NCI-H524 treated with DMSO at 0.1 percent for 48 hours (cell line): ENCODE results near the gene OLFML2B.

ENCODE experiments used
- DNase-seq: peaks from one replicate; lab custom pipeline; 2025; lab: John Stamatoyannopoulos, UW

The OLFML2B gene

DNA sequence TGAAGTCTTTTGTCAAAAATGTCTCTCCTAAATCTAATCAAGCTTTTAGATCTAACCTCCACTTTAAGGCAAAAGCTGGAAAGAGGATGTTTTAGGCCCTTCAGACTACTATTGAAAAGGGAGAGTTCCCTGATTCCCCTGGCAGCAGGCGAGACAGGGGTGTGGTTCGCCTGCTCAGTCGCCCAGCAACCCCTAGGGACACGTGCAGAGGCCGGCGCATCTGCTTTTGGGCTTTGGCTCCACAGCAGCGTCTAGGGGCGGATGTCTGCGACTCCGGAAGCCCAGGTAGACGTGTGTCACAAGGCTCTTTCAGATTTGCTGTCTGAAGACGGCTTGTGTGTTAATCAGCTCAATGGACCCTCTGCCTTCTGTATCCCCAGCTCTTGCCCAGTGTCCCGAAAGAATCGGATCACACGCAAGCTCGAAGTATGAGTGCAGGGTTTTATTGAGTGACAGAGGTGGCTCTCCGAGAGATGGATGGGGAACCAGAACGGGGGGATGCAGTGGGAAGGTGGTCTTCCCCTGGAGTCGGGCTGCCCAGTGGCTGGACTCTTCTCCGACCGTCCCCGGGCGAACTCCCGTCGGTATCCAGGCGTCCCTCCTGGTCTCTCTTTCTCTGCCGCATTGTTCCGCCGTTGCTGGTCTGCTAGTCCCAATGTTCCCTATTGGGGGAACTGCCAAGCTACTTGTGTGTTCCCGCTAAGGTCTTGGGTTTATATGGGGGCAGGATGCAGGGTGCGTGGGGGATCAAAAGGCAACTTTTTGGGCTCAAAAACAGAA, 45.5 kb downstream of the OLFML2B start:
- no peak for DNase-seq

DNA sequence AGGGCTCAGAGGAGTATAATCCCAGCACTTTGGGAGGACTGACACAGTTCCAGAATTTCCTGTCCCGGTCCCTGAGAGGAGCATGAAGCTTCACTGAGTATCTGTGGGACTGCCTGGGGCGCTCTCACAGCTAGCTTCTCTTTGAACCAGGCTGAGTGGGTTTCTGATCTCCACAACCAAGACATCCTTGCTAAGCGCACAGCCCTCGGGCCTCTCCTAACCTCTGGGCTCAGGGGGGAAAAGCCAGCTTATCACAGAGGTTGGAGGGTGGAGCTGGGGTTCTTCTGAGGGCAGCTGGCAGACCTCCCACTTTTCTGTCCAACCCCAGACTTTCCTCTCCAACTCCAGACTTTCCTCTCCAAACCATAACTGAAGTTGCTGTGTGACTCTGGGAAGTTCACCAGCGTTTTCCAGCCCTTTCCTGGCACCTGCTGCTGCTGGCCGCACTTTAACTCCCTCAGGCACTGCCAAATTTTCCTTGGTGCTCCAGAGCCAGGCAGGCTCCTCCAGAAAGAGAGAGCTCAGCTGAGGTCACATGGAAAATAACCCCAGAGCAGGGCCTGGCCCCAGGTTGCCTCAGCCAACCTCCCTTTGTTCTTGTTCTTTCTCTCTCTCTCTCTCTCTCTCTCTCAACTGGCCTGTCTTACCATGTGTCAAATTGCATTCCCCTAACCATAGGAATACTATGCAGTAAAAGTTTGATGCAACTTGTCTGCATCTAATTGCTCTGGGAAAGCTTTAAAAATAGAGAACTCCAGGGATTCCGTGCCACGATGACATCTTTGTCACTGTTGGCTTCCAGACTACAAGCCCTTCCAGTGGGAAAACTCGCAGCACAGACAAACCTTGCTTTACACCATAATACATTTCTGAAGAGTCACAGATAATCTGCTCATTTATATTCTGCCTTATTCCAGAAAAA, 49.5 kb downstream of the OLFML2B start:
- DNase-seq, result no peak

DNA sequence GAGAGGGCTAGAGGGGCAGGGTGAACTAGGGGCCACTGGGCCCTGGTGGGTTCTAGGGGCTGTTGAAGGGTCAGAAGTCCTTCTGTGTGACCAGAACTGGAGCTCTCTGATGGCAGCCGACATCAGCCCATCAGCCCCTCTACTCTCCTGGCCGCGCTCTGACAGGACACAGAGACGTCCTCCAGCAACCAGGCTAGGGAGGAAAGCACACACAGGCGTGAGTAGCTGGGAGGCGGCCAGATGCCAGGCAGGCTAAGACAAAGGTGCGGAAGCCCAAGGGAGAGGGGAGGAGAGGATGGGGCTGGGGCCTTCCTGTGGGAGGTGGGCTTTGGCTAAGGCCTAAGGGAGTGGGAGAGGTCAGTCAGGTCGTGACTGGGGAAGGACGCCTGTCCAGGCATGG, 50.8 kb downstream of the OLFML2B start:
- DNase-seq, result no peak

DNA sequence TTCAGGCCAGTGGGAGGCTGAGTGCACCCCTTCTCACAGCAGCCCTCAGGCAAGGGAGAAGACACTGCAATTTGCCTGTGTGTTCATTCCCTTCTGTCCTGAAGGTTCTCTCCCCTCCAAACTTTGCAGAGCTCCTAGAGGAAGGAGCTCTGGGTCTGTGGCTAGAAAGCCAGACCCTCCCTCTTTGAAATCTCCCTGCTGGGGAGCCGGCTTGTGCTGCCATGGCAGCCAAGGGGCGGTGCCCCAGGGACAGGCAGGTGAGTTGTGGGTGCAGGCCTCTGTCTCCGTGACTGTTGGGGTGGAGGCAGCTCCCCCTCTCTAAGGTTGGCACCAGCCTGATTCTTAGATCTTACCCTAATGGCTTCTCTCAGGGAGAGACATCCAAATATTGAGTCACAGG, 53.0 kb downstream of the OLFML2B start:
- no peak for DNase-seq

DNA sequence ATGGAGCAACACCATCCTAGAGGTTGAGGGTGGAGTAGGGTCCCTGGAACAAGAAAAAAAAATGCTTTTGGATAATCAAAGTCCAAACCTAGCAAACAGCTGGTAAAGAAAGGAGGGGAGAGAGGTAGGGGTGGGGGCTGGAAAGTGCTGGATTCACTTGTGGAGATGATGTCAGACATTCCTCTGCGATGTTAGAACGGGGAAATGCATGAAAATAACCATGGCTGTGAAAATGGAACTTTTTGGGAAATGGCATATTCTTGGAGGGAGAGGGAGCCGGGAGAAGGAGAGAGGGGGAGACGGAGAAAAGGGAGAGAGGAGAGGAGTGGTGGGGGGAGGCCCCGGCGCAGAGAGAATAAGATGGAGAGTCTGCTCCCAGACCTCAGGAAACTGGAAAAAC, 53.6 kb downstream of the OLFML2B start:
- no peak for DNase-seq

DNA sequence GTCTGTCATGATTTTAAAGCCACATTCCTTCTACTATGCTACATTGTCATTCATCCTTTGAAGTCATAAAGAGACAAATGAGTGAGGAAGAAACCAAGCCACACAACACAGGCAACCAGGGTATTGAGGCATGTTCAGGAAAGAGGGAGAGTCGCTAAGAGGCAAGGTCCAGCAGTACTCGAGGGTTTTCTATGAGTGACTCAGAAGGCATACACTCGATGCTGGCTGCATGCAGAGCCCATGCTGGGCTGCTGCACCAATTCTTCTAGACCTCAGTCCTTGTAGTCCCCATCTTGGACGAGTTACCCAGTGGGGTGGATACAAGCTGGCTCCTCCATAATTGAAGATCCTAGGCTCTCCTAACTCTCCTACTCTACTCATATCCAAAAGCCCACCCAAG, 57.6 kb downstream of the OLFML2B start:
- no peak for DNase-seq

DNA sequence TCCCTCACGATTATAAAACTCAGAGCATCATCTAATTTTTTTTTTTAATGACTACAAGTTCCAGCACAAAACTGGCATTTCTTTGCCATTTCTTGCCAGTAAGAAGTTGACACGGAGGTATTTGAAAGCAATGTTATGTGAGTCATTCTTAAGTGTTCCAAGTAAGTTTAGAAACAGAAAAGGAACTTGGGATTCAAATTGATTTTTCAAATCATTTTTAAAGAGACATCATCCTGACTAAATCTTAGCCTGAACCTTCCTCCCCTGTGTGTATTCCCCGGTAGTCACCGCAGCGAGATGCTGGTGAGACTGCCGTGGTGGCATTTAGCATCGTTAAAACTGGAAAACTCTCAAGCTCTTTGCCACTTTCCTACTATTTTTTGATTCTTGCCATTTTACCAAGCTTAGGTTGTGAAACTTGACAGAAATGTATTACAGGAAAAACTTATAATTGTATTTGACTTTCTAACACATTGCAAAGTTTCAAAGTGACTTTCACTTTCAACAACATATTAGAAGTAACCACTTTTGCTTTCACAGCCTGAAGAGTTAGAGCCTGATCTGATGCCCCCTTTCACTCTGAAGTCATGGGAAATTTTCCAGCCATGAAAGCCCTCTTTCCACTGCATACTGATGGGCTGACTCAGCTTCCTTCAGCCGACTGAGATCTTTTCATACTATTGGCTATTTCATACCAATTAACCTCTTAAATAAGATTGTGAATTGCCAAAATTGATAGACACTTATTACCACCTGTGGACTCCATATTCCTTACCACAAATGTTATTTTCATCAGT, 61.4 kb downstream of the OLFML2B start:
- DNase-seq, result no peak

DNA sequence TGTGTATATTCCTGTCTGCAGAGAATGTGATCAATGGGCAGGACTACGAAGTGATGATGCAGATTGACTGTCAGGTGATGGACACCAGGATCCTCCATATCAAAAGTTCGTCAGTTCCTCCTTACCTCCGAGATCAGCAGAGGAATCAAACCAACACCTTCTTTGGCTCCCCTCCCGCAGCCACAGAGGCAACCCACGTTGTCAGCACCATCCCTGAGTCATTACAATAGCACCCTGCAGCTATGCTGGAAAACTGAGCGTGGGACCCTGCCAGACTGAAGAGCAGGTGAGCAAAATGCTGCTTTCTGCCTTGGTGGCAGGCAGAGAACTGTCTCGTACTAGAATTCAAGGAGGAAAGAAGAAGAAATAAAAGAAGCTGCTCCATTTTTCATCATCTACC, 65.2 kb downstream of the OLFML2B start:
- no peak for DNase-seq

DNA sequence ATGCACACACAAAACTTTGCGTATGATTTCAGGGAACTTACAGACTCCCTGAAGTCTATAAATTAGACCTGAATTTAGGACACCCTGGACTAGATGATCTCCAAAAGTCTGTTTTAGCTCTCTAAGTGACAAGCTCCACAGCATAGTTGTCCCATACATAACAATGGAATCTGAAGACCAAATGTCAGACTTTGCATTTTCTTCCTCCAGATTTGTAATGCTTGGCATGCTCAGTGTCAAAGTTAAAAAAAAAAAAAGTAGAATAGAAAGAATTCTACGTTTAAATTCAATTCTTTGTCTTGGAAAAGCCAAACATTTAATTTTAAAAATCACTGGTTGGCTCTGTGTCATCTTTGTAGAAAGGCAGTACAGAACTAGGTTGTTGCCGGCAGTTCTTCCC, 66.7 kb downstream of the OLFML2B start:
- DNase-seq, result no peak

DNA sequence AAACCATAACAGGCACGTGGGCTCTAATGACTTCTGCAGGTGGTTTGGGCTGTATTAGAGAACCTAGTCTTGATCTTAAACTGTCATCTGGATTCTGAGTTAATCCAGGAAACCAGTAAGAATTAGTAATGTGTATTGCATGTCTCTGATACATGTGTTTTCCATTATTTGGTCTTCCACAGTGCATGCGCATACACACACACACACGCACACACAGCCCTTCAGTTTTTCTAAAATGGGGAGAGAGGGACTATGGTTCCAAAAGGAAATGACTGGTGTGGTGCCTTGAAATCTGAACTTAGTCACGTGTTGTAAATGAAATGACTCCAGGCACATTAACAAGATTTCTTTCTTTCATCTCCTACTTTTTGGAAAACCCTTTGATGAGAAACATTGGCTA, 67.6 kb downstream of the OLFML2B start:
- no peak for DNase-seq

DNA sequence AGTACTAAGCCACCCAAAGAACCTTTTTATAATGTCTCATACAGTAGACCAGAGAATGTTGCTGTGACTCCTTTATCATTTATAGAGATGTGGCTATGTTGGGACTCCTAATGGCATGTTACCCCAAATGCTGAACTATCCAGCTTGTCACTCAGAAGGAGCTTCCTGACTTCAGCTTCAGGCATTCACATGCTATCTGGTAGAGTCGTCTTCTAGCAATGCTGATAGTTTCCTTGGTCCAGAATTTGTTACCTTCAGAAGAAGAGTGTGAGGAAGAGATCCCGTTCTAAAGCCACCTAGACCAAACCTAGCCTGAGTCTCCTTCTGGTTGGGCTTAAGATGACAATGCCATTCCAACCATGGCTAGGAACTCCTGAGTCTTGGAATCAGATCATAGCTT, 68.1 kb downstream of the OLFML2B start:
- no peak for DNase-seq

DNA sequence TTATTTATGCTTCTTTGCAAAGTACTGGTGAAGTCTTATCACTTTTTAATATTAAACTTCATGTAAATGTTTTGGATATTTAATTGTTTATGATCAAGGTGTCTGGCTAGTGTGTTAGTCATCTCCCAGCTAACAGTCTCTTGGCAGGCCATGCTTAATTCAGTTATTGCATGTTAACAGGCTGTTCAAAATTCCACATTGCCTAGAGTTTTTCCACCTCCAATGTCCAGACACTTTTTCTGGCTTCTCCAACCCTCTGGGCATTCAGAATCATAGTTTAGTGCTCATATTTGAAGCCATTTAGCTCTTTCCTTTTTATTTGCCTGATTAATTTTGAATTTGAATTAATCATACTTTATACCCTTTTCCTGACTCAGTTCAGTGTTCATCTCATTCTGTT, 69.2 kb downstream of the OLFML2B start:
- DNase-seq, result no peak

DNA sequence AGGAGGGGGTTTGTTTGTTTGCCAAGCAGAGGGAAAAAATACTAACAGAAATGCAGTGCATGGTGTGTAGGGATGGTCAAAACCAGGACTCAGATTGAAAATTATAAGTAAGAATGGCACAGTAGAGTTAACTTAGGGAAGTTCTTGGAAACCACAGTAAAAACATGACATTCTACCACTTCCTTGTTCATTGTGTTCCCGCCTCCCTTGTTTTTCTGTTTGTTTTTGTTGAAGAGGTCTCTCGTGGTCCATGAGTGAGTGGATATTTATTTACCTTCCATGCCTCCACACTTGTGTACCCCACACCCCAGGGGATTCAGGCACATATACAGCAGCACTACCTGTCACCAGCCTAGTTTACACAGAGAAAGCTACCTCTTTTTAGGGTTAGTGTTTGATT, 69.6 kb downstream of the OLFML2B start:
- no peak for DNase-seq

DNA sequence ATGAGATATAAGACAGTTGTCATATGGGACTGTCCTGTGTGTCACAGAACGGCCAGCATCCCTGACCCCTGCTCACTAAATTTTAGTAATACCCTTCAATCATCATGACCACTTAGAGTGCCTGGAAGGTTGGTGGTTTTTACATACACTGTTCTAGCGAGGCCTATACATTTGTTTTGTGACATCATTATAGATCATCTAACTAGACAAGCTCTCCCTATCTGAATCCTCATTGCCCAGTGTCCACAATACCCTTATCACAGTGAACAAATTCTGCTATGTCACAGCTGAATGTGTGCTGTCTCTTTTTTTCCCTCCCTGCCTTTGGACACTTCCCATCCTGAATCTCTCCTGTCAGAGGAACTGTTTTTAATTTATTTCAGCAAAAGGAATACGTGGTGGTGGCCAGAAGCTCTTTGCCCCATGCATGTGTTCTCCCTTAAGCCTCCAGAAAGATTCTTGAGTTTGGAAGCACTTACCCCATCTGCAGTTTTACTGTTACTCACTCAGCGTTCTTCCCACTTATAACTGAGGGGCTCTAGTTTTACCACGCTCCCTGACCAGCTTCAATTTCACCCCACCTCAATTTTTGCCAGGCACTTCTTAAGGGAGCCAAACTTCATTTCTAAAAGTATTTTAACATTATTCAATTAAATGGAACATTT, 70.3 kb downstream of the OLFML2B start:
- DNase-seq, result no peak

DNA sequence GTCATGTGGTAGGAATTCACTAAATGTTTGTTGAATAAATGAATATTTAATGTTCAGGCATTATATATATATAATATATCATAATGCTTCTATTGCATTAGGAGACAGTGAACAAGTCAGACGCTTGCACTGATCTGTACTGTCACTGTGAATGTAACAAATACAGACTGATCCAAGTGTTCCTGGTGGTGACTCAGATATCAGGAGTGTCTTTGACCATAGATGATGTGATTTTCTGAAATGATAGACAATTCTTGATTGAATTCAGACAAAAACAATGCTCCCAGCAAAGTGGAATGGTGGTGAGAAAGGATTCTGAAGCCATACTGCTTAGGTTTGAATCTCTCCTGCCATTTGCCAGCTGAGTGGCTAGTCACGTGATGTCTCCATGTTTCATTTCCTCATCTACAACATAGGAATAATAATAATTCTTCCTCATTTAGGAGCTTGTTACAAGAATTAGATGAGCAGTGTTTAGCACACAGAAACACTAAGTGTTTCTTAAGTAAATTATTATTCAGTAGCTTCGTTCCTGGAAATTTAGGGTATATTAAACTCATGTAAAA, 71.0 kb downstream of the OLFML2B start:
- no peak for DNase-seq

DNA sequence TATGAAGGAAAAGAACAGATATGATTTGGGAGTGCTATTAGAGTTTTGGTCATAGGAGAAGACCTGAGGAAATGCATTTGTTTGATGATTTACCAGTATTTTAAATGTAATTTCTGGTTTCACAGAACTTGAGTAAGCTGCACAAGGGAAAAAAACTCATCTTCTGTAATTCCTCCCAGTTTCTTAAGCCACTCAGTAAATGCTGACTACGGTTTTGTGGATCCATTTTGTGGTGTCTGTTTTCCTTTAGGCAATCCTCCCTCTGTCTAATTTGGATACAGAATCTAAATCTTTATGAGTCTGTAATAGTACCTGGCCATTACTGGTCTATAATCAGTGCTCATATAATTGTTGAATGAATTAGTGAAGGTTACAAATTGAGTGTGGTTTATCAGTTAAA, 72.0 kb downstream of the OLFML2B start:
- DNase-seq, result no peak

DNA sequence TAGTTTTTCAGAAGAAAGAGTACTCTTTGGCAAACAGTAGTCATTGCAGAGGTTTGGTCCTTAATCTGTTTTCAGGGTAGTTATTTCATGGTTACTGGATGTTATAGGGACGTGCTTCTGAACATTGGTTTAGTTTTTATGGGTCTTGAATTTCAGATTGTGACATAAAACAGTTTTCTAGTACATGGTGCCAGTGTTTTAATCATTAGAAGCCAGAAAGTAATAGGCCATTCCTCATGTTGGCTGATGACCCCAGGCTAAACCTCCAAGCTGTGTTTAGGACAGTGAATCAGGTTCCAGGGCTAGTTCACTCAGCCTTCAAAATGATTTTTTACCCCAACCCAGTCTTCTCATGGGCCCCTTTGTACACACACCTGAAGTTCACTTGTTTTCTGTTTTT, 73.3 kb downstream of the OLFML2B start:
- no peak for DNase-seq

DNA sequence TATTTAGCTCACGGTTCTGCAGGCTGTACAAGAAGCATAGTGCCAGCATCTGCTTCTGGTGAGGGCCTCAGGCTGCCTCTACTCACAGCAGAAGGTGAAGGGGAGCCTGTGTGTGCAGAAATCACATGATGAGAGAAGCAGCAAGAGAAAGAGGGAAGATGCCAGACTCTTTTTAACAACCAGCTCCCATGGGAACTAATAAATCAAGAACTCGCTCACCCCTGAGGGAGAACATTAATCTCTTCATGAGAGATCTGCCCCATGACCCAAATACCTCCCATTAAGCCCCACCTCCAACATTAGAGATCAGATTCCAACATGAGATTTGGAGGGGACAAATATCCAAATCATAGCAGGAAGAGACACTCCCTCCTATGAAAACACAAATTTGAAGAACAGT, 74.1 kb downstream of the OLFML2B start:
- DNase-seq, result no peak

DNA sequence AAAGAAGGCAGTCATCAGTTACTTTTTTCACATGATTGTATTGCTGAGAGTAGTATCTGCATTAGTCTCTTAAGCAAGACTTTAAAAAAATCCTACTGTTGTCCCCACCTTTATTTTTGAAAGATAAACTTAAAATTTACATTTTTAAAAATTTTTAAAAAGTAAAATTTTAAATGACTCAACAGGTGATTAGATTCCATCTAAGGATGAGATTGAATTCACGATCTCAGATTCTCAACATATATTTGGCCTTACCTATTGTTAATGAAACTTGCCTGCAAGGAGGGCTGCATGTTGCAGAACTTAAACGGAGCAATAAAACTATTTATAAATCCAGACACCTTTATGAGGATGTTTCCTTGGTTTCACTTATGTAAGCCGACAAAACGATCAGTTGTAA, 75.2 kb downstream of the OLFML2B start:
- no peak for DNase-seq

DNA sequence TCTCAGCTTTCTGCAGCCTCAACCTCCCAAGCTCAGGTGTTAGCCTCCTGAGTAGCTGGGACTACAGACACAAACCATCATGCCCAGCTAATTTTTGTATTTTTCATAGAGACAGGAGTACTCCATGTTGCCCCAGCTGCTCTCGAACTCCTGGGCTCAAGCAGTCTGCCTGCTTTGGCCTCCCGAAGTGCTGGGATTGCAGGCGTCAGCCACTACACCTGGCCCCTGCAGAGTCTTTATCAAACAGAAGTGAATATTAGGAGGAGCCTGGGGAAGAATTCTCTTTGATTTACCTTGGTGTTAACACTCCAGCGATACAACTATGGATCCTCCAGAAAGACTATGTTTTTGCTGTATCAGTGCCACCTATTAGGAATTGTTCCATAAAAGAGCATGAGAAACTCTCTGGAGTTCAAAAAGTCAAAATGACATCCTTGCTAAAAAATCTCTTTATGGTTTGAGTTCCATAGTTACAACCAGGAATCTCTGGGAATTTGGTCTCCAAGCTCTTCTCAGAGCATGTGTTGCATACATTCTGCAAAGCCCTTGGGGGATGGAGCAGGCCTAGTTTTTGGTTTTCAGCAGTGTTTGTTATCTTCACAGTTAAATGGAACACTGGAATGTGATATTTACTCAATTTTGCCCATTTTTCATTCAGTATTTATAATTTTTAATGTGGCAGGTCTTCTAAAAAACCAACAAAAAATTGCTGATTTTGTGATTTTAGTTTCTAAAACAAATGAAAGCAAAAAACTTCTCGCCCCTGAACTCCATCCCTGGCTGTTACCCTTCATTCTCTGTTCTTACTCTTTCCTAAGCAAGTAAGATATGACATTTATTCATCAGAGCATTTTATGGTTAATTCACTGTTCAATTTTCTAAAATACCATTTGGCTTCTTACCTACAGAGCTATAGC, 77.3 kb downstream of the OLFML2B start:
- no peak for DNase-seq
